Activated naive CD4-positive, alpha-beta T cell treated with anti-CD3 and anti-CD28 coated beads, Interleukin-2, amount 50 U/mL, for 72 hours (primary cell): ENCODE measurements around the gene CPSF2. TPM values are rescaled to one million over a fixed set of nuclear protein-coding genes. Genes with fewer than 3 reads are reported as not detected.
"Not testable (repeated sequence)": the region's sequence is repeated elsewhere in the genome, so short reads cannot be mapped to it uniquely, and the experiment has no call there.

Experiments
- ATAC-seq, 2 donors: fragments of 150-1000 bp; cut with Tn5 transposase; 2 replicates each; pipeline ENCODE4 v1.10.0; 2021; ENCODE audit warnings: mild to moderate bottlenecking in 2 of 2, moderate library complexity in 2 of 2
- DNase-seq, 2 donors: peaks; one replicate each; pipeline ENCODE4 v3.0.0; 2021 to 2022; ENCODE audit warnings: low spot score in 2 of 2
- H3K27ac Mint-ChIP-seq, 2 donors: one replicate each; pipeline ENCODE4 v1.8.0; 2022; ENCODE audit warnings: mild to moderate bottlenecking in 2 of 2, mixed read lengths in 2 of 2
- H3K36me3 Mint-ChIP-seq, 2 donors: one replicate each; pipeline ENCODE4 v1.8.0; 2022; ENCODE audit warnings: mixed read lengths in 2 of 2
- H3K9me3 Mint-ChIP-seq, 2 donors: one replicate each; pipeline ENCODE4 v1.8.0; 2022; ENCODE audit warnings: mixed read lengths in 2 of 2
- total RNA-seq, 2 donors: library from RNA; stranded (reverse); gene quantifications; one replicate each; pipeline ENCODE4 v1.2.3, GENCODE V29; 2022

CPSF2 gene
- total RNA-seq, 2 donors from 2014 or later = 68.0 to 78.4 TPM

DNA sequence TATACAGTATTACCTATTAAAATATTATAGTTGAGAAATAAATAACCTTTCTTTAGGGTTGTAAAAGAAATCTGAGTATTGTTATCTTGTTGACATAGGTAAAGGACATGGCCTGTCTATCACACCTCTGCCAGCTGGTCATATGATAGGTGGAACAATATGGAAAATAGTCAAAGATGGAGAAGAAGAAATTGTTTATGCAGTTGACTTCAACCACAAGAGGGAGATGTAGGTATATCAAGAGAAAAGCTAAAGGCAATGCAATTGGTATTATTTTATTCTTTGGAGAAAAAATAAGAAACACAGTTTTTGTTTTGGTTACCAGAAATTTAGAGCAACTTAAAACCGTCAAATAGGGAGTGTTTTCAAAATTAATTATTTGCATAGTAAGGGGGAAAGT, 13.5 kb downstream of the CPSF2 start:
- ATAC-seq (no peak), DNase-seq (no peak)
- Mint-ChIP-seq H3K27ac (no peak overlapping the region), H3K36me3 (peaks cover 6 to 14% of the 10 kb centered on the region in 2 donors), H3K9me3 (no peaks in the 10 kb centered on the region)

DNA sequence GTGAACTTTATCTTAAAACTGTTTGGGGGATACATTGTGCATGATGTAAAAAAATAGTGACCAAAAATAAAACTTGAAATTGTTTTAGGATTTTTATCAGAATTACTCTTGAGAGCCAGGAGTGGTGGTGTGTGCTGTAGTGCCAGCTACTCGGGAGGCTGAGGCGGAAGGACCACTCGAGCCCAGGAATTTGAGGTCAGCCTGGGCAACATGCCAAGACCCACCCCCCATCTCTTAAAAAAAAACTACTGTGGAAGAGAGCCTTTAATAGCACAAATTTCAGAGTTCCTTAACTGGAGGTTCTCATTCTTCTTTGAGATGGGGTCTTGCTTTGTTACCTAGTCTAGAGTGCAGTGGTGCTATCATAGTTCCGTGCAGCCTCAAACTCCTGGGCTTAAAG, 21.5 kb downstream of the CPSF2 start:
- H3K9me3 Mint-ChIP-seq = no peaks in the 10 kb centered on the region
- ATAC-seq (no peak), DNase-seq (no peak)
- no peak overlapping the region for H3K27ac Mint-ChIP-seq
- H3K36me3 Mint-ChIP-seq = peaks cover 20 to 41% of the 10 kb centered on the region in 2 donors

DNA sequence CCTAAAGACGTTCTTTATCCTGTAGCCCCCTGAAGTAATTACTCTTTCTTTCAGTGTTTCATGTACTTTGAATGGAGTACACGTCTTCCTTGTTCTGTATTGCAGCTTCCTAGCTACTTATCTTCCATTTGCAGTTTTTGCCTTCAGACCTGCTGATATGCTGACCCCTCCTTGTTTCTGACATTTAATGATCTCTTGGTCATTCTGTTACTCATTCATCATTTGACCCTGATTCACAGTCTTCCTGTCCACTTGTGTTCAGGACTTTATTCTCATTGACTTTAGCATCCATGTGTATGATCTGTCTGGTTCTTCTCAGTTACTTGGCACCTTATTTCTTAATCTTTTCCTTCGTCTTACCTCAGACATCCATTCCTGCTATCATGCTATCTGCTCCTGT, 22.2 kb downstream of the CPSF2 start:
- ATAC-seq = no peak
- Mint-ChIP-seq H3K9me3 (no peaks in the 10 kb centered on the region), H3K36me3 (peaks cover 20 to 35% of the 10 kb centered on the region in 2 donors), H3K27ac (no peak overlapping the region)
- DNase-seq = no peak

DNA sequence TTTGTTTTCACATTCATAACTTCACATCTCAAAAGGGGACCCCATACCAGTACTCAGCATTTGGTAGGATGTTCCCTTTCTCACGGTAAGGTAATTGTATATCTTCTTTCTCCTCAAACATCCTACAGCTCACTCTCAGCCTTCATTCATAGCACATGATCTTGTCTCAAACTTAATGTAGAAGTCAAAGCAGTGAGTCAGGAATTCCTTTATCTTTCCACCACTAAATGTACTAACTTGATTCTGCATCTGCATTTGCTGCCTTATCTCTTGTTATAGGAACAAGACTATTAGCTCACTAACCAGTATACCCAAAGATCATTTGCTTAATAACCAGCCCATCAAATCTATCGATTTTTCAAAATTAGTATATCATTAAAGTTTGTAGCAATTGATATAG, 22.9 kb downstream of the CPSF2 start:
- no peak for ATAC-seq
- H3K9me3 Mint-ChIP-seq = no peaks in the 10 kb centered on the region
- H3K27ac Mint-ChIP-seq = no peak overlapping the region
- DNase-seq = no peak
- H3K36me3 Mint-ChIP-seq = peaks cover 20 to 35% of the 10 kb centered on the region in 2 donors

DNA sequence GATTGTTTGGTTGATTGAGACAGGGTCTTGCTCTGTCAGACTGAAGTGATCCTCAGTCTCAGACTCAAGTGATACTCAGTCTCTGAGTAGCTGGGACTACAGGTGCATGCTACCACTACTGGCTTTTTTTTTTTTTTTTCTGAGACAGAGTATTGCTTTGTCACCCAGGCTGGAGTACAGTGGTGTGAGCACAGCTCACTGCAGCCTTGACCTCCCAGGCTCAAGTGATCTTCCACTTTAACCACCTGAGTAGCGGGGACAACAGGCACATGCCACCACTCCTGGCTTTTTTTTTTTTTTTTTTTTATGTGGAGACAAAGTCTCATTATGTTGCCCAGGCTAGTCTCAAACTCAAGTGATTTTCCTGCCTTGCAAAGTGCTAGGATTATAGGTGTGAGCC, 31.8 kb downstream of the CPSF2 start:
- ATAC-seq (no peak), DNase-seq (no peak)
- H3K9me3 Mint-ChIP-seq = no peaks in the 10 kb centered on the region
- peaks cover 11 to 15% of the 10 kb centered on the region in 2 donors for H3K36me3 Mint-ChIP-seq
- no peak overlapping the region for H3K27ac Mint-ChIP-seq

DNA sequence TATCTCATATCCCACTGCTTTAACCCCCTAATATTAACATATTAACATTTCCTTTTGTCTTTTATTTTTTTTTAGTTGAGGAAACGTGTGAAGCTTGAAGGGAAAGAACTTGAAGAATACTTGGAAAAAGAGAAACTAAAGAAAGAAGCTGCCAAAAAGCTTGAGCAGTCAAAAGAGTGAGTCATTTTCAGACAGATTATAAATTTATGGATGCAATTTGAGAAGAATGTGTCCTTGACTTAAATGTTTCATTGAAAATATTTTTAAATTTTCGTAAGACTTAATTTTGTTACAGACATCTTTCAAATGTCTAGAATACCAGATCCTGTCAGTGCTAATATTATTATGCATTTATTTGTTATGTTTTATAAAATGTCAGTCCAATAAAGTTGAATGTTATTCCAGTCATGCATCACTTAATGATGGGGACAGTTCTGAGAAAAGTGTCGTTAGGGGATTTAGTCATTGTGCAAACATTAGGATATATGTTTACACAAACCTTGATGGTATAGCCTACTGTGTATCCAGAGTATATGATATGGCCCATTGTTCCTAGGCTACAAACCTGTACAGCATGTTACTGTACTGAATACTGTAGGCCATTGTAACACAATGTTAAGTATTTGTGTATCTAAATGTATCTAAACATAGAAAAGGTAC, 32.6 kb downstream of the CPSF2 start:
- peaks cover 11 to 15% of the 10 kb centered on the region in 2 donors for H3K36me3 Mint-ChIP-seq
- ATAC-seq (no peak), DNase-seq (no peak)
- H3K27ac Mint-ChIP-seq = no peak overlapping the region
- no peaks in the 10 kb centered on the region for H3K9me3 Mint-ChIP-seq

DNA sequence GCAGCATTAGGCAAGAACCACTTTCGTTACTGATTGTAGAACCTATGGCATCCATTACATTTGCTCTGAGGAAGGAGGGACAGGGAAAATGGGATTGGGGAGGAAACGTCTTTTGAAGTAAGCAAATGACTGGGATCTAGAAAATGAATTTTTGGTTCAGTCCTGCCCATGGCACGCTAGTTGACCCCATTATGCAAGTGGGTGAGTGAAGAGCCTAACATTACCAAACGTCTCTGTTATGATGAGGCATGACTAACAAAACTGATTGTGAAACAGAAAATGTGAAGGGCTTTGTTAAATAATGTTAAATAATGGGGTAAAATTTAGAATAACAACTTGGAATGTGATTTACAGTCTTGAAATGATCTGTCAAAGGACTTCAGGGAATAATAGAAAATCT, 38.9 kb downstream of the CPSF2 start:
- DNase-seq (no peak), ATAC-seq (no peak)
- peaks cover 0 to 13% of the 10 kb centered on the region in 2 donors for H3K9me3 Mint-ChIP-seq
- H3K27ac Mint-ChIP-seq = peak overlapping the region in 1 of 2 donors; percentile 74
- peaks cover 29 to 53% of the 10 kb centered on the region in 2 donors for H3K36me3 Mint-ChIP-seq

DNA sequence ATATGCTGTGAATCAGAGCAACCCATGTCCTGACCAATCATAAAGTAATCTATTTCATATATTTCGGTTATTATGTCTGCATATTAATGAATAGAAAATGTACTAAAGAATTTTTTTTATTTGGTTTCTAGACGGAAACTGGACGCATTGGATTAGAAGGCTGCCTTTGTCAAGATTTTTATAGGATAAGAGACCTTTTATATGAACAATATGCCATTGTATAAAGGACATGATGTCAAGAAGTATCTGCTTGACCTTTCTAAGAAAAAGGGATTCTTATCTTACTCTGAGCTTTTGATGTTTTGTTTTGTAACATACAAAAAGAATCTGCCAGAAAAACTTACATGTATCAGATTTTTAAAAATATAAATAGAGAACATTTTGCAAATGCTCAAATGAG, 39.8 kb downstream of the CPSF2 start:
- H3K27ac Mint-ChIP-seq = no peak overlapping the region
- peaks cover 0 to 13% of the 10 kb centered on the region in 2 donors for H3K9me3 Mint-ChIP-seq
- DNase-seq (no peak), ATAC-seq (no peak)
- H3K36me3 Mint-ChIP-seq = peaks cover 29 to 53% of the 10 kb centered on the region in 2 donors

DNA sequence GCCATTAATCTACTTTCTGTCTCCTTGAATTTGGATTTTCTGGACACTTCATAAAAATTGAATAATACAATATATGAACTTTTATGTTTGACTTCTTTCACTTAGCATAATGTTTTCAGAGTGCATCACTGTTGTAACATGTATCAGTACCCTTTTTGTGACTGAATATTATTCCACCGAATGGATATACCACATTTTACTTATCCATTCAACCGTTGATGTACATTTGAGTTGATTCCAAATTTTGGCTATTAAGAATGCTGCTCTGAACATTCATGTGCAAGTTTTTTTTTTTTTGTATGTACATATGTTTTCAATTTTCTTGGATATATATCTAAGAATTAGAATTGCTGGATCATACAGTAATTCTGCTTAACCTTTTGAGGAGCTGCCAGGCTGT, 43.2 kb downstream of the CPSF2 start:
- ATAC-seq = no peak
- H3K9me3 Mint-ChIP-seq = peaks cover 0 to 13% of the 10 kb centered on the region in 2 donors

DNA sequence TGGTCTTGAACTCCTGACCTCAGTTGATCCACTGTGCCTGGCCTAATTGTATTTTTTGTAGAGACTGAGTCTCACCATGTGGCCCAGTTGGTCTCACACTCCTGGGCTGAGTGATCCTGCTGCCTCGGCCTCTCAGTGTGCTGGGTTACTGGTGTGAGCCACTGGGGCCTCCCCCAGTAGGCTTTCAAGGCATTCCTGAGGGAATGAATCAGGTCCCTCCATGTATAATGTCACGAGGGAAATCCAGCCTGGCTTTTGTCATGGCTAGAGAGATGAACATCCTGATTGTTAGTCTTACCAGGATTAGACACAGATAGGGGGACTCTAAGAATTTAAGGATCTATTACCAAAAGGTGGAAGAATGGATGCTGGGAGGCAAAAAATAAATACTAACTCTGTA, 51.9 kb downstream of the CPSF2 start:
- DNase-seq (no peak), ATAC-seq (no peak)
- H3K27ac Mint-ChIP-seq = no peak overlapping the region
- no peaks in the 10 kb centered on the region for H3K9me3 Mint-ChIP-seq
- H3K36me3 Mint-ChIP-seq = no peaks in the 10 kb centered on the region

More for the DNA sequence above, 43.2 kb downstream of the CPSF2 start:
- peaks cover 23 to 52% of the 10 kb centered on the region in 2 donors for H3K36me3 Mint-ChIP-seq
- no peak for DNase-seq
- H3K27ac Mint-ChIP-seq = no peak overlapping the region

DNA sequence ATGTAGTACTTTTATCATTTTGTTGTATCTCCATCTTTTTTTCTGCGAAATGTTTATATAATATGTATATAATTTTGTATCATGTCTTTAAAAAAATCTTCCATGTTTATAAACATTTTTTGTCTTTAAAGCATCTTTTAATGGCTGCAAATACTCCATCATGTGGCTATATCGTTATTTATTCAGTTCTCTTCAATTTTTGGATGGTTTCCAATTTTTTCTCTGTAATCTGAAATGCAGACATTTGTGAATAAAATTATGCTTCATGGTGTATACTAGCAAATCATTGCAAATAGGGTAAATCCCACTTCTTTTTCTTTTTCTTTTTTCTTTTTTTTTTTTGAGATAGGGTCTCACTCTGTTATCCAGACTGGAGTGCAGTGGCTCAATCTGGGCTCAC, 54.0 kb downstream of the CPSF2 start:
- no peaks in the 10 kb centered on the region for H3K9me3 Mint-ChIP-seq
- H3K27ac Mint-ChIP-seq = no peak overlapping the region
- ATAC-seq (no peak), DNase-seq (no peak)
- H3K36me3 Mint-ChIP-seq = no peaks in the 10 kb centered on the region

DNA sequence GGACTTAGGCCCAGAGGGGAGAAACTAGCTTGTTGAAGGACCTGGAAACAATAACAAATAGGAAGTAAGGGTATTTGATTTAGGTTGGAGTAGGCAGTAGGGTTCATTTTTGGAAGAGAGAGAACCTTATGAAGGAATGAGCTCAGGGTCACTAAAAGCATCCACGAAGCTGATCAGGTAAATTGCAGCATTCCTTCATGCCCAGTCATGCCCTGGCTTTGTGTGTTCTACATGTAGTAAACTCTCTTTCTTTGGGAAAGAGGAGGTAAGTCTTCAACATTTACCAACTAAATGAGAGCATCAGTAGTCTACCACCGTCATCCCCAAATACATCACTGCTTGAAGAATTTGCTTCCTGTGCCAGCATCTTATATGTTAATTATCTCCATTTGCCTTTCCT, 54.7 kb downstream of the CPSF2 start:
- DNase-seq = no peak
- Mint-ChIP-seq H3K9me3 (no peaks in the 10 kb centered on the region), H3K36me3 (no peaks in the 10 kb centered on the region), H3K27ac (peak overlapping the region in 1 of 2 donors; percentile 16)
- ATAC-seq = no peak

DNA sequence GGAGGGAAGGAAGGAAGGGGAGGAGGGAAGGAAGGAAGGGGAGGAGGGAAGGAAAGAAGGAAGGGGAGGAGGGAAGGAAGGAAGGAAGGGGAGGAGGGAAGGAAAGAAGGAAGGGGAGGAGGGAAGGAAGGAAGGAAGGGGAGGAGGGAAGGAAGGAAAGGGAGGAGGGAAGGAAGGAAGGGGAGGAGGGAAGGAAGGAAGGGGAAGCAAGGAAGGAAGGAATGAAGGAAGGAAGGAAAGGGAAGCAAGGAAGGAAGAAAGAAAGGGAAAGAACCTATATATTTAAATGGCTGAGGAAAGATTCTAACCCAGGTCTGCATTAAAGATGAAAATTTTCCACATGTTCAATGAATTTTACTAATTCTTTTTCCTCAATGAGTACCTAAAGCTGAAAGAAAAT, 57.4 kb downstream of the CPSF2 start:
- not testable (repeated sequence) for H3K9me3 Mint-ChIP-seq, H3K27ac Mint-ChIP-seq, H3K36me3 Mint-ChIP-seq, ATAC-seq, DNase-seq

DNA sequence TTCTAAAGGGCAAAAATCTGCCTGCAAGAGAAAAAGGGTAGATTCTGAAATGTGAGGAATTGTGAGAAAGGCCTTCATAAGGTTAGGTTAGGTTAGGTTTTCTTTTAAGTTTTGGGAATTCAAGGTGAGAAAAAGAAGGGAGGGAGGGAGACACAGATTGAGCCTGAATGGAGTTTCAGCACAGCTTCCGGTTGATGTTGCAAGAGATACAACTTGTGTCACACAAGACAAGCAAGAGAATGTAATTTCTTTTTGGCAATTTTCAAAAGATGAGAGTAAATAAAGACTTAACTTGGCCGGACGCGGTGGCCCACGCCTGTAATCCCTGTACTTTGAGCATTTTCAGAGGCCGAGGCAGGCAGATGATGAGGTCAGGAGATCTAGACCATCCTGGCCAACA, 63.8 kb downstream of the CPSF2 start:
- no peak for DNase-seq
- peaks cover 5 to 8% of the 10 kb centered on the region in 2 donors for H3K9me3 Mint-ChIP-seq
- peaks cover 6 to 9% of the 10 kb centered on the region in 2 donors for H3K36me3 Mint-ChIP-seq
- no peak overlapping the region for H3K27ac Mint-ChIP-seq
- no peak for ATAC-seq

DNA sequence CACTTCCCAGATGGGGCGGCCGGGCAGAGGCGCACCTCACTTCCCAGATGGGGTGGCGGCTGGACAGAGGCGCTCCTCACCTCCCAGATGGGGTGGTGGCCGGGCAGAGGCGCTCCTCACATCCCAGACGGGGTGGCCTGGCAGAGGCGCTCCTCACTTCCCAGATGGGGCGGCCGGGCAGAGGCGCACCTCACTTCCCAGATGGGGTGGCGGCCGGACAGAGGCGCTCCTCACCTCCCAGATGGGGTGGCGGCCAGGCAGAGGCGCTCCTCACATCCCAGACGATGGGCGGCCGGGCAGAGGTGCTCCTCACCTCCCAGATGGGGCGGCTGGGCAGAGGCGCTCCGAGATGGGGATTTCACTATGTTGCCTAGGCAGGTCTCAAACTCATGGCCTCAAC, 65.8 kb downstream of the CPSF2 start:
- H3K36me3 Mint-ChIP-seq = not testable (repeated sequence)

DNA sequence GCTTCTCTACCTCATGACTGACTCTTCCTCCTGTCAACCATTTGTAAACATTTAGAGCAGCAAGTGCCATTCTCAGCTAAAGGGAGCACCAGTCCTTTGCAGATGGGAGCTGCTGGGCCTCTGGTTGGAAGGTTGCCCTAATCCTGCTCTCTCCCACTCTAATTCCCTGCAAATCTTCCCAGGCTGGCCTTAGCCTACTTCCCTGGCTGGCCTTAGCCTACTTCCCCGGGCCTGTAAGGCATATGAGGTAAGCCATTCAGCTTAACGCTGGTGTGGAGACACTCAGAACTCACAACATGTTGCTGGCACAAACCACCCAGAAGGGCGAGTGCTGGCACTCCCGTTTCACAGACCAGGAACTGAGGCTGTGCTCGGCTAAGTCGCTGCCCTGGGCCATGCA, 69.0 kb downstream of the CPSF2 start:
- Mint-ChIP-seq H3K36me3 (peaks cover 6 to 9% of the 10 kb centered on the region in 2 donors), H3K27ac (no peak overlapping the region), H3K9me3 (peaks cover 5 to 8% of the 10 kb centered on the region in 2 donors)
- ATAC-seq (no peak), DNase-seq (no peak)

More for the DNA sequence above, 65.8 kb downstream of the CPSF2 start:
- not testable (repeated sequence) for DNase-seq, H3K9me3 Mint-ChIP-seq, H3K27ac Mint-ChIP-seq, ATAC-seq

DNA sequence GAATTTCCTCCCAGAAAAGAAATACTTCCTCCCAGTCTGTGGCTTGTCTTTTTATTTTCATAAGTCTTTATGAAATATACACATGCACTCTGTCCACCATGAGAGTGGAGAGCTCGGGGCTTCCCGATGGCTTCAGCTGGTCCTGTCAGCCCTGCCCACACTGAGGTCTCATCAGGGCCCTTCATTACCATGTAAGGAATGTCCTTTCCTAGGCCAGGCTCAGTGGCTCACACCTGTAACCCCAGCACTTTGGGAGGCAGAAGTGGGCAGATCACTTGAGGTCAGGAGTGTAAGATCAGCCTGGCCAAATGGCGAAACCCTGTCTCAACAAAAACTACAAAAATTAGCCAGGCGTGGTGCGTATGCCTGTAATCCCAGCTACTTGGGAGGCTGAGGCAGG, 77.0 kb downstream of the CPSF2 start:
- Mint-ChIP-seq H3K9me3 (no peaks in the 10 kb centered on the region), H3K36me3 (no peaks in the 10 kb centered on the region), H3K27ac (no peak overlapping the region)
- no peak for ATAC-seq
- DNase-seq = no peak

DNA sequence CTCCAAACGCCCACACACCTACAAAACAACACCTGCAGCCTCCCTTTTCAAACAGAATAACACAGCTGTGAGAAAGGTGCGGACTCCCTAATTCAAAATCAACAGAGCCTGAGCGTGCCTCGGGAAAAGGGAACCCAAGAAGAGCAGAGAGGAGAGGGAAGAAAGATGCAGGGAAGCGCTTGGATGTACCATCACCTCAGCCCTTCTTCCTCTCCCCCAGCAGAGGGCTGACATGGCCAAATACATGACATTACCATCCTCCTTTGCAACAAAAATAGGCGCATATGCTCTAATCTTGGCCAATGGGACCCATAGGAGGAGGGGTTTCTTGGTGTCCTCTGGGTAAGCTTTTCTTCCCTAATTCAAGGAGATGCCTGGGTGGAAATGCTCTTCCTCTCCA, 78.0 kb downstream of the CPSF2 start:
- DNase-seq (no peak), ATAC-seq (no peak)
- Mint-ChIP-seq H3K27ac (no peak overlapping the region), H3K36me3 (no peaks in the 10 kb centered on the region), H3K9me3 (no peaks in the 10 kb centered on the region)
